ELF-1 (cell line): Measurements from ENCODE around the gene SAMD4A.

Source experiments
- DNase-seq: peaks from one replicate; pipeline ENCODE4 v3.0.0-alpha.2; 2016; ENCODE audit warnings: low read depth, low spot score

The SAMD4A gene

GRCh38 chr14:54759982-54760585 is 193.2 kb downstream of the SAMD4A start:
- DNase-seq: no peak

GRCh38 chr14:54760866-54761575 is 194.1 kb downstream of the SAMD4A start:
- no peak for DNase-seq

GRCh38 chr14:54761835-54762234 is 194.9 kb downstream of the SAMD4A start:
- no peak for DNase-seq

GRCh38 chr14:54762296-54762695 is 195.4 kb downstream of the SAMD4A start:
- DNase-seq: no peak

- DNase-seq: no peak
These were observed 196.8 kb downstream of the SAMD4A start for GRCh38 chr14:54763761-54764160.

- DNase-seq: no peak
These were observed 199.6 kb downstream of the SAMD4A start for GRCh38 chr14:54766276-54767138.

- DNase-seq: no peak
These were observed 200.2 kb downstream of the SAMD4A start for GRCh38 chr14:54767139-54767431.

- DNase-seq: no peak
These were observed 200.5 kb downstream of the SAMD4A start for GRCh38 chr14:54767450-54767849.

GRCh38 chr14:54768501-54769129 is 201.7 kb downstream of the SAMD4A start:
- DNase-seq: no peak

- peak; percentile 13 for DNase-seq
These were observed 203.3 kb downstream of the SAMD4A start for GRCh38 chr14:54769951-54770863.

GRCh38 chr14:54771411-54772027 is 204.6 kb downstream of the SAMD4A start:
- no peak for DNase-seq

- DNase-seq: no peak
These were observed 205.5 kb downstream of the SAMD4A start for GRCh38 chr14:54772451-54772881.

- peak; percentile 98 for DNase-seq
These were observed 206.5 kb downstream of the SAMD4A start for GRCh38 chr14:54773171-54774006.

GRCh38 chr14:54774824-54775223 is 207.9 kb downstream of the SAMD4A start:
- DNase-seq: no peak

- DNase-seq: no peak
These were observed 208.7 kb downstream of the SAMD4A start for GRCh38 chr14:54775486-54776140.

- no peak for DNase-seq
These were observed 209.6 kb downstream of the SAMD4A start for GRCh38 chr14:54776361-54777001.

GRCh38 chr14:54777395-54777794 is 210.5 kb downstream of the SAMD4A start:
- no peak for DNase-seq

GRCh38 chr14:54778618-54779345 is 211.9 kb downstream of the SAMD4A start:
- no peak for DNase-seq
